ENCODE measurements around the gene SLC12A4. TPM values are rescaled to one million over a fixed set of nuclear protein-coding genes. Genes with fewer than 3 reads are reported as not detected.

Gene SLC12A4
- total RNA-seq, 1 experiment from 2014 or later, result 33.2 TPM

GRCh38 chr16:67922740-67923139, 45.7 kb downstream of the SLC12A4 start:
- H3K4me1 ChIP-seq (ENCODE audit: insufficient read depth, low read length), result peaks cover 24% of the 10 kb centered on the region
- no peak for TF ChIP-seq EZH2phosphoT487 (IDR thresholded peaks at IDR 0.05; ENCODE audit: borderline replicate concordance, low read length)
- no peak for TF ChIP-seq EZH2 (IDR thresholded peaks at IDR 0.05; ENCODE audit: low read length, unreplicated experiment)
- TF ChIP-seq CTCF (conservative IDR thresholded peaks at IDR 0.05; ENCODE audit: low read depth, low read length), result no peak
- no peaks in the 10 kb centered on the region for H3K9me3 ChIP-seq (ENCODE audit: low read length)
- H3K27me3 ChIP-seq (ENCODE audit: low read length), result no peaks in the 10 kb centered on the region
- no peaks in the 10 kb centered on the region for H3F3A ChIP-seq (ENCODE audit: low read length, unreplicated experiment)
- intact Hi-C loops (cut with micrococcal nuclease), result no loop called here
- ATAC-seq, result no peak
- ChIA-PET CTCF (no interaction called here), POLR2A (ENCODE audit: unreplicated experiment) (no interaction called here)
- no peak overlapping the region for H3K27ac ChIP-seq (ENCODE audit: low read length)
- DNase-seq, result no peak
- H3K4me3 ChIP-seq (ENCODE audit: low read length), result no peak overlapping the region
- no peaks in the 10 kb centered on the region for H4K20me1 ChIP-seq (ENCODE audit: low read length)
- H3K79me2 ChIP-seq (ENCODE audit: low read length), result 0 out of 2 replicates have a peak, but pooled peaks cover 4% of the 10 kb centered on the region
- H3K9ac ChIP-seq (ENCODE audit: low read length), result no peak overlapping the region
- H2AFZ ChIP-seq (ENCODE audit: low read length), result no peak overlapping the region
- no peaks in the 10 kb centered on the region; the same call in 1 of the 2 replicates for H3K36me3 ChIP-seq (ENCODE audit: low read depth, low read length)
- no TSS peak for BruUV-seq (replicated peaks)
- no peak overlapping the region for H3K4me2 ChIP-seq (ENCODE audit: low read length)
- no peaks in the 10 kb centered on the region for H3K9me2 ChIP-seq (replicated peaks; ENCODE audit: low read length)

- DNase-seq, result no peak
- H4K20me1 ChIP-seq (ENCODE audit: low read length), result 0 out of 2 replicates have a peak, but pooled peaks cover 5% of the 10 kb centered on the region
- H3K36me3 ChIP-seq (ENCODE audit: low read depth, low read length), result no peaks in the 10 kb centered on the region; the same call in 1 of the 2 replicates
- intact Hi-C loops (cut with micrococcal nuclease), result no loop called here
- no peak overlapping the region for H3K4me3 ChIP-seq (ENCODE audit: low read length)
- H3K9me2 ChIP-seq (replicated peaks; ENCODE audit: low read length), result no peaks in the 10 kb centered on the region
- no peaks in the 10 kb centered on the region for H3K9me3 ChIP-seq (ENCODE audit: low read length)
- H3F3A ChIP-seq (ENCODE audit: low read length, unreplicated experiment), result no peaks in the 10 kb centered on the region
- peaks cover 29% of the 10 kb centered on the region for H3K4me1 ChIP-seq (ENCODE audit: insufficient read depth, low read length)
- no peak overlapping the region for H3K4me2 ChIP-seq (ENCODE audit: low read length)
- no peak overlapping the region for H3K9ac ChIP-seq (ENCODE audit: low read length)
- ChIA-PET POLR2A (ENCODE audit: unreplicated experiment) (no interaction called here), CTCF (no interaction called here)
- no peak overlapping the region for H3K27ac ChIP-seq (ENCODE audit: low read length)
- no peaks in the 10 kb centered on the region for H3K27me3 ChIP-seq (ENCODE audit: low read length)
- no peak for ATAC-seq
- no TSS peak for BruUV-seq (replicated peaks)
- no peak overlapping the region for H2AFZ ChIP-seq (ENCODE audit: low read length)
- 0 out of 2 replicates have a peak, but pooled peaks cover 4% of the 10 kb centered on the region for H3K79me2 ChIP-seq (ENCODE audit: low read length)
- TF ChIP-seq EZH2 (IDR thresholded peaks at IDR 0.05; ENCODE audit: low read length, unreplicated experiment) (no peak), CTCF (conservative IDR thresholded peaks at IDR 0.05; ENCODE audit: low read depth, low read length) (no peak), EZH2phosphoT487 (IDR thresholded peaks at IDR 0.05; ENCODE audit: borderline replicate concordance, low read length) (no peak)
Measured at GRCh38 chr16:67922221-67922620, 46.2 kb downstream of the SLC12A4 start.

GRCh38 chr16:67919622-67920221, 48.7 kb downstream of the SLC12A4 start:
- H3K9ac ChIP-seq (ENCODE audit: low read length), result no peak overlapping the region
- TF ChIP-seq EZH2phosphoT487 (IDR thresholded peaks at IDR 0.05; ENCODE audit: borderline replicate concordance, low read length), result no peak
- TF ChIP-seq EZH2 (IDR thresholded peaks at IDR 0.05; ENCODE audit: low read length, unreplicated experiment), result no peak
- no peak for TF ChIP-seq CTCF (conservative IDR thresholded peaks at IDR 0.05; ENCODE audit: low read depth, low read length)
- no peaks in the 10 kb centered on the region; the same call in 1 of the 2 replicates for H3K36me3 ChIP-seq (ENCODE audit: low read depth, low read length)
- H3F3A ChIP-seq (ENCODE audit: low read length, unreplicated experiment), result no peaks in the 10 kb centered on the region
- no peak overlapping the region for H2AFZ ChIP-seq (ENCODE audit: low read length)
- H3K79me2 ChIP-seq (ENCODE audit: low read length), result 0 out of 2 replicates have a peak, but pooled peaks cover 4% of the 10 kb centered on the region
- no peaks in the 10 kb centered on the region for H3K9me2 ChIP-seq (replicated peaks; ENCODE audit: low read length)
- ATAC-seq (no peak), DNase-seq (no peak)
- H3K4me2 ChIP-seq (ENCODE audit: low read length), result no peak overlapping the region
- H3K9me3 ChIP-seq (ENCODE audit: low read length), result no peaks in the 10 kb centered on the region
- H4K20me1 ChIP-seq (ENCODE audit: low read length), result 0 out of 2 replicates have a peak, but pooled peaks cover 5% of the 10 kb centered on the region
- no peaks in the 10 kb centered on the region for H3K27me3 ChIP-seq (ENCODE audit: low read length)
- intact Hi-C loops (cut with micrococcal nuclease), result no loop called here
- H3K4me1 ChIP-seq (ENCODE audit: insufficient read depth, low read length), result peaks cover 13% of the 10 kb centered on the region
- no peak overlapping the region for H3K27ac ChIP-seq (ENCODE audit: low read length)
- no TSS peak for BruUV-seq (replicated peaks)
- no peak overlapping the region for H3K4me3 ChIP-seq (ENCODE audit: low read length)
- ChIA-PET CTCF (no interaction called here), POLR2A (ENCODE audit: unreplicated experiment) (no interaction called here)

Data from PC-3 (cell line).